Renal pelvis (tissue), 4 donors: Measurements from ENCODE around the gene ILRUN. TPM values are rescaled to one million over a fixed set of nuclear protein-coding genes. Genes with fewer than 3 reads are reported as not detected.
A peak's percentile ranks its signal among the peaks of the same experiment; 100 is the strongest.
"Not testable (repeated sequence)": the region's sequence is repeated elsewhere in the genome, so short reads cannot be mapped to it uniquely, and the experiment has no call there.

Experiments used
- DNase-seq: peaks from one replicate; pipeline ENCODE4 v3.0.0-alpha.2; 2013
- polyA plus RNA-seq, 3 donors: library from polyadenylated mRNA; unstranded; fragments of 120-200 nt; gene quantifications; one replicate each; pipeline ENCODE4 v1.2.1, GENCODE V29; 2013; ENCODE audit not compliant: insufficient read length in 3 of 3

The ILRUN gene
- polyA plus RNA-seq, 3 donors, result 50.1 to 50.9 (median 50.5) TPM

GRCh38 chr6:34712881-34713280, 16.3 kb upstream of the ILRUN start:
- not testable (repeated sequence) for DNase-seq

DNA sequence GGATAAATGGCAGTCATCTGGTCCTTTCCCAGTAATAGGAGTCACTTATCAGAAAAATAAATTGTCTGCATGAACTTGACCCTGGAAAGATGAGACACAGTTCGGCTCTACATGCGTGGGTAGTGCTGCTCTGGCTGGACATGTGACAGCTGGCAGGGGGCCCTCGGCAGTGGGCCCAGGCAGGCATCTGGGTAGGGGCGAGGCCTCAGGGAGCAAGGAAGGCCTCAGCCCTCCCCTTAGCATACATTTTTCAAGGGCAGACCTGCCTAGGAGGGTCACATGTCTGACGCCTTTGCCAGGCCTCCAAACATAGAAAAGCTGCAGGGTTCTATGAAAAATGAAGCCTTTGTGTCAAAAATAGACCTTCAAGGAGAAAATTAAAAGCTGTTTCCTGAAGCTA, 12.8 kb upstream of the ILRUN start:
- peak; percentile 42 for DNase-seq

DNA sequence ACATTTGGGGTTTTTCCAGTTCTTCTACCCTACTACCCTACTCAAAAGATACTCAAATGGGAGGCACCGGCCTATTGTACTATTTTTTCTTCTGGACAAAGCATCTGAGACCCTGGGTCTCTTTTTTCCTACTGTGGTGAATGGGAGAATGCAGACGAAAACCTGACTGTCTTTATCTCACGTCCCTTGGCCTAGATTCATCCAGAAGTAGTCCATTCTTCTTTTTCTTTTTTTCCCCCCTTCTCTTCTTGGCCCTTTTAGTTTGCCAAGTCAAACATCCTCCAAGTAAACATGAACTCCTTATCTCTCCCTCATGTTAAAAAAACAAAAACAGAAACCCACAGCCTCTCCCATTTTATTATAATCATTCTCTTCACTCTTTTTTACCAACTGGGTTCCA, 8.7 kb upstream of the ILRUN start:
- no peak for DNase-seq

DNA sequence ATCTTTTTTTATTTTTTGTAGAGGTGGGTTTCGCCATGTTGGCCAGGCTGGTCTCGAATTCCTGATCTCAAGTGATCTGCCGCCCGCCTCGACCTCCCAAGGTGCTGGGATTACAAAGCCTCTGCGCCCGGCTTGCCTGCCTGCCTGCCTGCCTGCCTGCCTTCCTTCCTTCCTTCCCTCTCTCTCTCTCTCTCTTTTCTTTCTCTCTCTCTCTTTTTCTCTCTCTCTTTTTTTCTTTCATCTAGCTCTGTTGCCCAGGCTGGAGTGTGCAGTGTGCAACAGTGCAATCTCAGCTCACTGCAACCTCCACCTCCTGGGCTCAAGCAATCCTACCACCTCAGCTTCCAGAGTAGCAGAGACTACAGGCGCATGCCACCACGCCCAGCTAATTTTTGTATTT, 4.6 kb upstream of the ILRUN start:
- DNase-seq, result no peak

DNA sequence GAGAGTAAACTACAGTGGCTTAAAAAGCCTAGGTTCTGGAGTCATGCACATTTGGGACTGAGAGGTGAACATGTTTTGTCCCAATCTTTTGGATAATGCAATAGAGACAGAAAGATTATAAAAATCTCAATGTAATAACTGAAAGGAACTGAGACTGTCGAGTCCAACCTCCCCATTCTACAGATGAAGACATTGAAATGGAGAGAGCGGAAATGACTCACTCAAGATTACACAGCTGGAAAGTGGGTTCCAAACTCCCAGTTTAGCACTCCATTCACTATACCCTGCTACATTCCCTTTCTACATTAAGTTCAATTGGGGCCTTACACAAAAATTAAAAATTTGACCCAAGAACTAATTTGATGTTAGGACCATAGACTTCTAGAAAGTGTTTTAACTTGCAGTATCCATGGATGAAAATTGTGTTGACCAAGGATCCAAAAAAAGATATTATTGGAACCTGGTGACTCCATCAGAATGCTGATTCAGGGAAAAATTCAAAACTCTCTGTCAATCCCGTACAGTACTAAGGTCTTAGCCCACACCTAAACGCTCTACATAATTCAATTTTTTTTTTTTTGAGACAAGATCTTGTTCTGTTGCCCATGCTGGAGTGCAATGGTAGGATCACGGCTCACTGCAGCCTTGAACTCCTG, 1.5 kb upstream of the ILRUN start:
- no peak for DNase-seq

DNA sequence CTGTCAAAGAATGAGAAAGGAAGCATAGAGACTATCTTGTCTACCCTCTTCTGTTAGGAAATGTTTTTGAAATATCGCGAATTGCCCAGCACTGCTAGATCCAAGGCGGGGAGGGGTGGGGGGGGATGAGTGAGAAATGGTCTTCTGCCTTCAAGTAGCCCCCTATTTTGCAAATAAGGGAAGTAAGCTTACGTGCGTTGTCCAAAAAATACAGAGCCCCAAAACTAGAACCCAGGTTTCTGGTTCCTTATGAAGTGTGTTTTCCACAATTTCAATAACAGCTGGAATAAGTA, 923 bp upstream of the ILRUN start:
- DNase-seq, result no peak

- DNase-seq, result no peak
Observed at GRCh38 chr6:34696189-34696738, 303 bp downstream of the ILRUN start.

- no peak for DNase-seq
Observed at GRCh38 chr6:34695729-34696188, 808 bp downstream of the ILRUN start.

DNA sequence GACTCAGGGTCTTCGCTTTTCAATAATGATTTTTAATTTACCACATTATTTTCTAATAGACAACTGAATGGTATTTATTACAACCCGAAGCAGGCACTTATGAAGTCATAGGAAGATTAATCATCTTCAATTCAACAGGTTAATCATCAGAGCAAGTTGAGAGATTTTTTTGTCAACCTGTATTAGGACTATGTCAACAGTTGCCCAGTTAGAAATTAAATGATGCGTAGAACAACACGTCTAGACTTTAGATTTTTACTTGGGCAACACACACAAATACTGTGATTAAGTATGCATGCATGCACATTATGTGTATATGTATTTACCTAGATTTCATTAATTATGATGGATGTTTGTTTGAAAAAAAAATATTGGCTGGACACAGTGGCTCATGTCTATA, 4.3 kb downstream of the ILRUN start:
- DNase-seq, result no peak

DNA sequence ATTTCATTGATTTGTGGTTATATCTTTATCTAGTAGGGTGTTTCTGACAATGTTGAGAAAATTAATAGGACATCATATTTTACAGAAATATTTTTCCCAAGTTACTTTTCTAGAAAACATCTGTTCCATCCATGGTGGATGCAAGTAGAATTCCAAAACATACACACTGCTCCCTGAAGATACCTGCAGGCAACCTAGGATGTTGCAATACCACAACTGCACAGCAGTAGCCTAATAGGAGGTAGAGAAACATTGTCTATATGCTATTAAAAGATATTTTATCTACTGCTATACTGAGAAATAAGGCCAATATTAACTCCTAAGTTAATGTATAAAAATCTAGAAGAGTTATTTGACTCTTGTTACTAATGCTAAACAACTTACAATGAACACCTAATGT, 6.8 kb downstream of the ILRUN start:
- no peak for DNase-seq

GRCh38 chr6:34688956-34689355, 7.6 kb downstream of the ILRUN start:
- DNase-seq, result no peak

DNA sequence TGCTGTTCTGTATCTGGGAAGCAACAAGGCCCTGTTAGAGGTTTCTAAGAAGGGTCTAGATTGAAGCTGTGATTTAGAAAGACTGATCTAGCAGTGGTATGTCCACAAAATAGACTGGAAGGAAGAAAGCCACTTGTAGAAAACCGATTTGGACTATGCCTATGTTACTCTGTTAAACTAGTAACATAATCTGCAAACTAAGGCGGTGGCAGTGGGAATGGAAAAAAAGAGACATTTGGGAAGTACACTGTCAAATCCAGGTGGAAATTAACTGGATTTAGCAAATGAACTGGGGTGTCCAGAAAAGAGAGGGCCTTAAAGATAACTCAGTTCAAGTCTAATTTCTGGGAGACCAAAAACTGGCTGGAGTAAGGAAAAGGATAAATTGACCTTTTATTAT, 11.6 kb downstream of the ILRUN start:
- no peak for DNase-seq

DNA sequence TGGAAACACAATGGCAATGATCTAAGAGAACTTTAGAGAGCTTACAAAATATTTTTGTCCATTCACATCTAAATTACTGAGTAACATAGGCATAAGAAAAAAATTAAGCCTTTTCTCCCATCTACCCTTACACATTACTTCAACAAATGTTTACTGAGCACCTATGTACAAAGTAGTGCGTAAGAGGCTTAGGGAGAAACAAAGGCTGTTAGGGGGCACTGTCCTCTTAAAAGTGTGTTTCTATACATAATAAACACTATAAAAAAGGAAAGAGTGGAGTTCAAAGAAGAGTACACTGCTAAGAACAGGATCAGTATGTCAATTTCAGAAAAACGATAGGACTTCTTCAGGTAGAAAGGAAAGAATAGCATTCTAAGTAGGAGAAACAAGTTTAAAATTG, 12.2 kb downstream of the ILRUN start:
- no peak for DNase-seq

GRCh38 chr6:34680802-34681515, 15.6 kb downstream of the ILRUN start:
- DNase-seq, result no peak

DNA sequence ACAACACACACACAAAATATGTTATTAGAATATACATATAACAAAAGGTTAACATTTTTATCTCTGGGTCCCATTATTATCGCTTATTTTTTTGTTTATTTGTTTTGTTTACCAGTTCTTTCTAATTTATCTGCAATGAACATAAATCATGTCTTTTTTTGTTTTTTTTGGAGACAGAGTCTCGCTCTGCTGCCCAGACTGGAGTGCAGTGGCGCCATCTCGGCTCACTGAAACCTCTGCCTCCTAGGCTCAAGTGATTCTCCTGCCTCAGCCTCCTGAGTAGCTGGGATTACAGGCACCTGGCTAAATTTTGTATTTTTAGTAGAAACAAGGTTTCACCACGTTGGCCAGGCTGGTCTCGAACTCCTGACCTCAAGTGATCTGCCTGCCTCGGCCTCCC, 16.3 kb downstream of the ILRUN start:
- DNase-seq, result not testable (repeated sequence)

DNA sequence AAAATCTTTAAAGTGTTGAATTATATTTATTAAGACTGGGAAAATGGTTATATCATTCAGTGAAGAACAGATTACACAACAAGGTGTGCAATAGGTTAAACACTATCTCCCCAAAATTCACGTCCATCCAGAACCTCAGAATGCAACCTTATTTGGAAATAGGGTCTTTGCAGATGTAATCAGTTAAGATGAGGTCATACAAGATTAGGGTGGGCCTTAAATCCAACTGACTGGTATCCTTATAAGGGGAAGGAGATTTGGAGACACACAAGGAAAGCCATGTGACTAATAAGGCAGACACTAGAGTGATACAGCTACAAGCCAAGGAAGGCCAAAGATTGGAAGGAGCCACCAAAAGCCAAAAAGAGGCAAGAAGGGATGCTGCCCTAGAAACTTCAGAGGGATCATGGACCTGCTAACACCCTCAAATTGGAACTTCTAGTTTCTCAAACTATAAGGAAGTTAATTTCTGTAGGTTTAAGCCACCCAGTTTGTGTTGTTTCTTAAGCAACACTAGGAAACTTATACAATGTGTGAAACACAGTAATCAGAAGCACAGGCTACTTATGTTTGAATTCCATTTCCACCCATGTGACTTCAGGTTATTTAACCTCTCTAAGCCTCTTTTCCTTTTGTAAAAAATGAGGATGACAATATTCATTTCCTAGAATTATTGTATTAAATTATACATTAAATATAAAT, 16.9 kb downstream of the ILRUN start:
- no peak for DNase-seq

DNA sequence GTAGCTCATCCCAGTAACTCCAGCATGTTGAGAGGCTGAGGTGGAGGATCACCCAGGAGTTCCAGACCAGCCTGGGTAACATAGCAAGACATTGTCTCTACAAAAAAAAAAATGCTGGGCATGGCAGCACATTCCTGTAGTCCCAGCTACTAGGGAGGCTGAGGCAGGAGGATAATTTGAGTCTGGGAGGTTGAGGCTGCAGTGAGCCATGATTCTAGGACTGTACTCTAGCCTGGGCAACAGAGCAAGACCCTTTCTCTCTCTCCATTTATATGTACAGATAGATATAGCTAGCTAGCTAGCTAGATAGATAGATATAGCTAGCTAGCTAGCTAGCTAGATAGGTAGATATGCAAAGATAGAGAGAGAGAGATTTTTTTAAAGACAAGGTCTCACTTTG, 20.4 kb downstream of the ILRUN start:
- DNase-seq, result no peak

GRCh38 chr6:34674930-34675329, 21.6 kb downstream of the ILRUN start:
- DNase-seq, result not testable (repeated sequence)

DNA sequence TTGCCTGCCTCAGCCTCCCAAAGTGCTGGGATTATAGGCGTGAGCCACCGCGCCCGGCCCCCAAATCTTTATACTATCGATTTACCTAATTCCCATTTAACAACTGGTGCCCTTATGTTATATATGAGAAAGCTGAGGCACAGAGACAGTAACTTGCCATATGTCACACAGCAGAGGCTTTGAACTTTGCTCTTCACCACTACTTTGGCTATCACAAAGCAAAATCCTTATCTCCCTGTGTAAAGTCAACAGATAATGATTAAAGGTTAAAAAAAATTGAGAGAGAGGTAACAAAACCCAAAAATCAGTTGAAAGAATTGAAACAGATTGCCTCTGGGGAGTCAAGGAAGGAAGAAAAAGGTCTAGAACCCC, 22.3 kb downstream of the ILRUN start:
- no peak for DNase-seq

GRCh38 chr6:34673064-34673463, 23.5 kb downstream of the ILRUN start:
- no peak for DNase-seq

- DNase-seq, result no peak
Observed at GRCh38 chr6:34672657-34673043, 23.9 kb downstream of the ILRUN start.

DNA sequence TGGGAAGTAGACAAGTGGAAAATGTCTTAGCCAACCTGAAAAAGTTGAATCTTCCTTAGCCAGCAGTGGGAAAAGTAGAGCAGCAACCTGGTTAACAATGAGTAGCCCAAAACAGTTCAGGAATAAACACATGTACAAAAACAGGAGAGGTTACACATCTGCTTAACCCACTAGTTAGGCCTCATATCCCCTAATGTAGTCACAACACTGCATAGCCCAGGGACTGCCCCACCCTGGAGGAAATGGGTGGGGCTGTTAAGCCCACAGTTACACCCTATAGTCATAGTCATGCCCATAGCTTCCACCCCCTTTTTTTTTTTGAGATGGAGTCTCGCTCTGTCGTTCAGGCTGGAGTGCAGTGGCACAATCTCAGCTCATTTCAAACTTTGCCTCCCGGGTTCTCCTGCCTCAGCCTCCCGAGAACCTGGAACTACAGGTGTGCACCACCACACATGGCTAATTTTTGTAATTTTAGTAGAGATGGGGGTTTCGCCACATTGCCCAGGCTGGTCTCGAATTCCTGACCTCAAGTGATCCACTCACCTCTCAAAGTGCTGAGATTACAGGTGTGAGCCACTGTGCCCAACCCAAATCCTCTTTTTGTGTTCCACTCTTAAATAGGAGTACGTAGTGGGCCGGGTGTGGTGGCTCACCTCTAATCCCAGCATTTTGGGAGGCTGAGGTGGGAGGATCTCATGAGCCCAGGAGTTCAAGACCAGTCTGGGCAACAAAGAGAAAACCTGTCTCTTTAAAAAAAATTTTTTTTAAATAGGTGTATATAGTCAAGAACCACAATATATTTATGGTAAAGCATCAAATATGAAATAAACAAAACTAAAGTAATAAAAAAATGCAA, 24.5 kb downstream of the ILRUN start:
- DNase-seq, result no peak
